Epithelial cell of proximal tubule (primary cell): Measurements from ENCODE around the gene GPRIN1. TPM values are rescaled to one million over a fixed set of nuclear protein-coding genes. Genes with fewer than 3 reads are reported as not detected.
A peak's percentile ranks its signal among the peaks of the same experiment; 100 is the strongest.

ENCODE experiments used
- DNase-seq: peaks from one replicate; pipeline ENCODE4 v3.0.0-alpha.2; 2011; ENCODE audit warnings: low read depth
- H3K4me3 ChIP-seq: 2 replicates; pipeline ENCODE4 v1.5.1; 2011; ENCODE audit warnings: low read depth, mild to moderate bottlenecking, low read length
- CTCF ChIP-seq: conservative IDR thresholded peaks from 2 replicates; pipeline ENCODE4 v1.5.1; 2012; ENCODE audit warnings: low read depth, mild to moderate bottlenecking, low read length
- total RNA-seq: library from RNA; depleted of rRNA; stranded (reverse); fragments of >200 nt; gene quantifications from 2 replicates; pipeline ENCODE4 v1.2.3, GENCODE V29; 2015

GPRIN1 gene
- total RNA-seq, 1 donor from 2014 or later = 34.0 TPM

GRCh38 chr5:176624142-176624541 lies 14.2 kb upstream of the GPRIN1 start:
- no peak overlapping the region for H3K4me3 ChIP-seq
- no peak for DNase-seq
- no peak for TF ChIP-seq CTCF

GRCh38 chr5:176621661-176622079 lies 11.7 kb upstream of the GPRIN1 start:
- TF ChIP-seq CTCF = no peak
- H3K4me3 ChIP-seq = no peak overlapping the region
- no peak for DNase-seq

GRCh38 chr5:176620333-176620981 lies 10.5 kb upstream of the GPRIN1 start:
- no peak for TF ChIP-seq CTCF
- H3K4me3 ChIP-seq = peak overlapping the region; percentile 18
- no peak for DNase-seq

GRCh38 chr5:176619569-176620332 lies 9.8 kb upstream of the GPRIN1 start:
- DNase-seq = no peak
- no peak overlapping the region for H3K4me3 ChIP-seq
- no peak for TF ChIP-seq CTCF

GRCh38 chr5:176619203-176619568 lies 9.2 kb upstream of the GPRIN1 start:
- peak; percentile 60 for TF ChIP-seq CTCF
- DNase-seq = no peak
- H3K4me3 ChIP-seq = peak overlapping the region; percentile 34

- peak overlapping the region; percentile 34 for H3K4me3 ChIP-seq
- no peak for DNase-seq
Measured at GRCh38 chr5:176618783-176619182, 8.8 kb upstream of the GPRIN1 start.

More at GRCh38 chr5:176618783-176619182, 8.8 kb upstream of the GPRIN1 start:
- TF ChIP-seq CTCF = no peak
